HepG2 (cell line): ENCODE measurements around the gene OR51E1.

Source experiments
- CEBPG ChIP-seq: IDR thresholded peaks from 2 replicates; pipeline ENCODE4 v1.6.1; 2016
- HDAC2 ChIP-seq: sonication (generic); formaldehyde crosslinking; IDR thresholded peaks from 2 replicates; pipeline ENCODE4 v1.4.0; 2020; ENCODE audit warnings: missing genetic modification reagents
- JUN ChIP-seq: sonication (generic); formaldehyde crosslinking; IDR thresholded peaks from 2 replicates; pipeline ENCODE4 v1.4.0; 2020; ENCODE audit warnings: mild to moderate bottlenecking, missing genetic modification reagents
- RFX5 ChIP-seq: IDR thresholded peaks from 2 replicates; pipeline ENCODE4 v1.6.1; 2011; ENCODE audit warnings: low read depth, low read length, improper control_type of control experiment
- SMAD3 ChIP-seq: sonication (generic); formaldehyde crosslinking; IDR thresholded peaks from 2 replicates; pipeline ENCODE4 v1.4.0; 2020; ENCODE audit warnings: missing genetic modification reagents
- SUZ12 ChIP-seq: fragments of 150-350 bp; IDR thresholded peaks from 2 replicates; pipeline ENCODE4 v1.6.1; 2014; ENCODE audit warnings: low read depth, low read length
- TBL1XR1 ChIP-seq: fragments of 150-350 bp; IDR thresholded peaks from 2 replicates; pipeline ENCODE4 v1.6.1; 2014; ENCODE audit warnings: borderline replicate concordance, low read length; ENCODE audit not compliant: partially characterized antibody
- TF ChIP-seq, protein P1 (sequence below): sonication (generic); formaldehyde crosslinking; IDR thresholded peaks from 2 replicates; pipeline ENCODE4 v1.5.0; 2020; ENCODE audit warnings: mild to moderate bottlenecking, missing genetic modification reagents, moderate library complexity
- TF ChIP-seq, protein P2 (sequence below), 2 experiments: fragments of 450-650 bp in 1 of 2; sonication (generic) in 1 of 2; formaldehyde crosslinking; IDR thresholded peaks; 2 replicates each; pipeline versions ENCODE4 v1.5.0 to v1.8.0; 2020 to 2022; ENCODE audit warnings: mild to moderate bottlenecking in 1 of 2, missing genetic modification reagents in 1 of 2

DNA sequence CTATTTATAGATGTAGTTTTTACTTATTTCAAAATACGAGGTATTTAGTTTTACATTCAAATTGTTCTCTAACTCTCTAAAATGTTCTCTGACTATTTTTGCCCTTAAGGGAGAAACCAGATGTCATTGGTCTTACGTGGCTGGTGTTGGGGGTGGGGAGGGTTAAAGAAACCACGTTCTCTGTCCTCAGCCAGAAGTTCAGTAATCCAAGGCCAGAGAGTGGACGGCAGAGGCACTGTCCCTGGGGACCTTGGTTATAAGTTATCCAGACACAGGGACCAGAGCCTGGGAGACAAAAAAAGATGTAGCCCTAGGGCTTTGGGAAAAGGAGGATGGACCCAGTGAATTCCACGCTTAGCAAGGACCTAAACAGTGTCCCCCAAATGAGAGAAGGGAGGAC lies 706 bp upstream of the OR51E1 start:
- TF ChIP-seq TBL1XR1: no peak
- no peak for TF ChIP-seq SMAD3
- TF ChIP-seq, protein P1, sequence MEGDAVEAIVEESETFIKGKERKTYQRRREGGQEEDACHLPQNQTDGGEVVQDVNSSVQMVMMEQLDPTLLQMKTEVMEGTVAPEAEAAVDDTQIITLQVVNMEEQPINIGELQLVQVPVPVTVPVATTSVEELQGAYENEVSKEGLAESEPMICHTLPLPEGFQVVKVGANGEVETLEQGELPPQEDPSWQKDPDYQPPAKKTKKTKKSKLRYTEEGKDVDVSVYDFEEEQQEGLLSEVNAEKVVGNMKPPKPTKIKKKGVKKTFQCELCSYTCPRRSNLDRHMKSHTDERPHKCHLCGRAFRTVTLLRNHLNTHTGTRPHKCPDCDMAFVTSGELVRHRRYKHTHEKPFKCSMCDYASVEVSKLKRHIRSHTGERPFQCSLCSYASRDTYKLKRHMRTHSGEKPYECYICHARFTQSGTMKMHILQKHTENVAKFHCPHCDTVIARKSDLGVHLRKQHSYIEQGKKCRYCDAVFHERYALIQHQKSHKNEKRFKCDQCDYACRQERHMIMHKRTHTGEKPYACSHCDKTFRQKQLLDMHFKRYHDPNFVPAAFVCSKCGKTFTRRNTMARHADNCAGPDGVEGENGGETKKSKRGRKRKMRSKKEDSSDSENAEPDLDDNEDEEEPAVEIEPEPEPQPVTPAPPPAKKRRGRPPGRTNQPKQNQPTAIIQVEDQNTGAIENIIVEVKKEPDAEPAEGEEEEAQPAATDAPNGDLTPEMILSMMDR (CRISPR knock-in tag): no peak
- TF ChIP-seq JUN (CRISPR knock-in tag): no peak
- TF ChIP-seq, protein P2, sequence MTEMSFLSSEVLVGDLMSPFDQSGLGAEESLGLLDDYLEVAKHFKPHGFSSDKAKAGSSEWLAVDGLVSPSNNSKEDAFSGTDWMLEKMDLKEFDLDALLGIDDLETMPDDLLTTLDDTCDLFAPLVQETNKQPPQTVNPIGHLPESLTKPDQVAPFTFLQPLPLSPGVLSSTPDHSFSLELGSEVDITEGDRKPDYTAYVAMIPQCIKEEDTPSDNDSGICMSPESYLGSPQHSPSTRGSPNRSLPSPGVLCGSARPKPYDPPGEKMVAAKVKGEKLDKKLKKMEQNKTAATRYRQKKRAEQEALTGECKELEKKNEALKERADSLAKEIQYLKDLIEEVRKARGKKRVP (CRISPR knock-in tag; IDR thresholded peaks at IDR 0.05): no peak
- no peak for TF ChIP-seq SUZ12
- no peak for TF ChIP-seq CEBPG (CRISPR knock-in tag)
- no peak for TF ChIP-seq RFX5
- no peak for TF ChIP-seq HDAC2
